Stimulated activated CD8-positive, alpha-beta memory T cell treated with anti-CD3 and anti-CD28 coated beads, Interleukin-4, amount 100 ng/mL, for 4 hours (primary cell): ENCODE data around the gene CEL.

Source experiments
- DNase-seq, 2 donors: peaks; one replicate each; pipeline ENCODE4 v3.0.0-alpha.2; 2020; ENCODE audit warnings: low read depth in 2 of 2, low spot score in 1 of 2

The CEL gene

GRCh38 chr9:133115604-133116345, 54.0 kb downstream of the CEL start:
- no peak for DNase-seq

- no peak for DNase-seq
Observed at GRCh38 chr9:133116346-133117231, 54.8 kb downstream of the CEL start.

GRCh38 chr9:133117271-133118178, 55.7 kb downstream of the CEL start:
- DNase-seq: no peak

GRCh38 chr9:133118179-133118520, 56.4 kb downstream of the CEL start:
- no peak for DNase-seq

GRCh38 chr9:133118568-133118967, 56.8 kb downstream of the CEL start:
- no peak for DNase-seq

GRCh38 chr9:133119103-133119845, 57.5 kb downstream of the CEL start:
- DNase-seq: no peak

GRCh38 chr9:133119846-133120500, 58.2 kb downstream of the CEL start:
- DNase-seq: no peak

GRCh38 chr9:133120501-133121197, 58.9 kb downstream of the CEL start:
- no peak for DNase-seq
